T-cell (primary cell): ENCODE data around the gene PRR15. TPM values are rescaled to one million over a fixed set of nuclear protein-coding genes. Genes with fewer than 3 reads are reported as not detected.

Source experiments
- ATAC-seq, 4 experiments: fragments of 200-7000 bp in 3 of 4; fragments of 150-1000 bp in 1 of 4; cut with Tn5 transposase; replicated peaks in 1 of 4; 1 replicate in 3 of 4; 2 replicates in 1 of 4; pipeline ENCODE4 v1.10.0; 2021; ENCODE audit warnings: moderate library complexity in 3 of 4, mild to moderate bottlenecking in 2 of 4, moderate number of reproducible peaks in 1 of 4
- CTCF ChIA-PET, 2 donors: fragments of 300-600 bp; sonication (Branson Sonifier 250); formaldehyde crosslinking; loops; one replicate each; lab custom pipeline; 2022; ENCODE audit warnings: antibody characterized with exemption in 2 of 2; lab: Charles Lee
- POLR2A ChIA-PET, 2 donors: fragments of 300-600 bp; sonication (Branson Sonifier 250); formaldehyde crosslinking; loops; one replicate each; lab custom pipeline; 2022; ENCODE audit warnings: antibody characterized with exemption in 2 of 2; lab: Charles Lee
- DNase-seq, 35 experiments: peaks; one replicate each; pipeline versions ENCODE4 v3.0.0 to v3.0.0-alpha.2; 2013 to 2023
- H3K27ac ChIP-seq: one replicate; pipeline ENCODE4 v1.5.1; 2013; ENCODE audit warnings: low read length
- H3K27me3 ChIP-seq, 2 experiments: replicated peaks in 1 of 2; 1 replicate in 1 of 2; 2 replicates in 1 of 2; pipeline versions ENCODE4 v1.6.1 to v1.7.0; 2013; ENCODE audit warnings: low read length in 1 of 2, mixed read lengths in 1 of 2; ENCODE audit not compliant: control insufficient read depth in 2 of 2, insufficient read depth in 2 of 2; ENCODE audit errors: extremely low read depth in 1 of 2
- H3K36me3 ChIP-seq, 2 donors: 1 replicate in 1 of 2; 2 replicates in 1 of 2; pipeline versions ENCODE4 v1.6.1 to v1.7.0; 2013; ENCODE audit warnings: low read length in 1 of 2; ENCODE audit not compliant: control insufficient read depth in 2 of 2, insufficient read depth in 1 of 2; ENCODE audit errors: extremely low read depth in 1 of 2
- H3K4me1 ChIP-seq, 2 experiments: 1 replicate in 1 of 2; 2 replicates in 1 of 2; pipeline versions ENCODE4 v1.6.1 to v1.7.0; 2013; ENCODE audit warnings: low read length in 2 of 2, mixed read lengths in 1 of 2; ENCODE audit not compliant: insufficient read depth in 2 of 2, control insufficient read depth in 1 of 2; ENCODE audit errors: extremely low read depth in 1 of 2
- H3K4me3 ChIP-seq, 2 donors: 1 replicate in 1 of 2; 2 replicates in 1 of 2; pipeline versions ENCODE4 v1.5.1 to v1.7.0; 2013; ENCODE audit warnings: mild to moderate bottlenecking in 2 of 2, low read length in 1 of 2, moderate library complexity in 1 of 2; ENCODE audit not compliant: control insufficient read depth in 1 of 2; ENCODE audit errors: extremely low read depth in 1 of 2
- H3K9me3 ChIP-seq: 2 replicates; pipeline ENCODE4 v1.7.0; 2013
- H3K27ac Mint-ChIP-seq, 2 donors: one replicate each; pipeline ENCODE4 v1.8.0; 2020 to 2021; ENCODE audit warnings: mild to moderate bottlenecking in 2 of 2, mixed read lengths in 2 of 2
- H3K27me3 Mint-ChIP-seq, 2 donors: one replicate each; pipeline ENCODE4 v1.8.0; 2021 to 2022; ENCODE audit warnings: mixed read lengths in 2 of 2
- H3K36me3 Mint-ChIP-seq: one replicate; pipeline ENCODE4 v1.8.0; 2021; ENCODE audit warnings: mixed read lengths
- H3K4me1 Mint-ChIP-seq, 3 donors: one replicate each; pipeline ENCODE4 v1.8.0; 2020 to 2022; ENCODE audit warnings: mixed read lengths in 3 of 3, mild to moderate bottlenecking in 1 of 3
- H3K4me3 Mint-ChIP-seq, 3 donors: one replicate each; pipeline ENCODE4 v1.8.0; 2020 to 2022; ENCODE audit warnings: mild to moderate bottlenecking in 3 of 3, mixed read lengths in 3 of 3, moderate library complexity in 3 of 3
- H3K9me3 Mint-ChIP-seq, 3 donors: one replicate each; pipeline ENCODE4 v1.8.0; 2020 to 2022; ENCODE audit warnings: mixed read lengths in 3 of 3
- WGBS: methylation state at CpG from one replicate; pipeline ENCODE4 v1.1.5; 2013; ENCODE audit warnings: missing lambda C conversion rate; ENCODE audit not compliant: insufficient coverage; 5-methylcytosine and 5-hydroxymethylcytosine counted together
- total RNA-seq, 35 experiments: library from RNA in 6 of 35; stranded (reverse) in 6 of 35; fragments of 120-200 nt in 1 of 35; gene quantifications; one replicate each; pipeline versions ENCODE4 v1.2.1 to v1.2.4 and lab custom pipeline; 2013 to 2026

PRR15 gene
- total RNA-seq, 5 donors from 2014 or later (not counting 1 experiment from before 2014, with no cell fraction given): 0.30 to 0.38 TPM; not detected in 3

DNA sequence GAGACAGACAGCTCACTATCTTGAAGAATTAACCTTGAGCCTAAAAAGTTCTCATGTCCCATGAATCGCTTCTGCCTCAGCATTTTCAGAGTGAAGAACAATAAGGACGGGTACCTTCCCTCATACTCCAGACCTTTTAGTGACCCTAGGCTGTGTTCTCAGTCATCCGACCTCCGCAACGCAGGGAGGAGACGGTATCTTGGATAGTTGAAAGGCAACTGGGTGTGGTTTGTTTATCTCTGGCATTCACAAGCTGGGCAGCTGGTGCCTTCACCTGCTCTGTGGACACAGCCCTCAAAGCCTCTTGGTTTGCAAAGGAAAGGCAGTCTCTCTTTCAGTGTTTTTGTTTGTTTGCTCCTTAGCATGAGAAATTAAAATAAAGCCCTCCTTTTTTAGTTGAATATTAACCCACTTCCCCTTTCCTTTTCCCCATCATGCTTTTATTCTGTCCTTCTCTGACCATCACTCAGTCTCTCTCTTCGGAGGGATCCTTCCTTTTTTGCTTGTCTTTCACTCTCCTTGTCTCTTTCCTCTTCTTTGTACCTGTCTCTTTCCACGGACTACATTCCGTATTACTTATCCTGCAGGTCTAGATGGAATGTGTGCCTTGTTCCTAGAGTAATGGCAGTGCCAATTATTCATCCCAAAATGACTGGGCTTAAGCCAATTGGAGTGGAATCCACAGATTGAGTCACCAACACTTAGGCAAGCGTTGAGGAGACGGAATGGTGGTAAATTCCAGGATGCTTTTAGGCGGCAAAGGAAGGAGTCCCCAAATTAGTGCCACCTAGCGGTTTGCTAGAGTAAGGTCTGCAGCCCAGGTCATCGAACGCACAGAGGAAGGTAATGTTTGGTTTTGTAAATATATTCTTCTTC lies 45.8 kb downstream of the PRR15 start:
- Histone ChIP-seq H3K27me3 (peaks cover 0 to 9% of the 10 kb centered on the region in 2 experiments), H3K4me1 (no peaks in the 10 kb centered on the region), H3K27ac (no peak overlapping the region), H3K4me3 (no peak overlapping the region), H3K9me3 (no peaks in the 10 kb centered on the region), H3K36me3 (no peaks in the 10 kb centered on the region)
- CTCF ChIA-PET: no interaction called here
- WGBS: 70% methylated on average over 4 of the region's 15 CpGs
- Mint-ChIP-seq H3K27ac (no peak overlapping the region), H3K27me3 (peaks cover 4 to 6% of the 10 kb centered on the region in 2 donors), H3K9me3 (peaks cover under 1% of the 10 kb centered on the region in 3 donors), H3K4me1 (no peaks in the 10 kb centered on the region), H3K36me3 (no peaks in the 10 kb centered on the region), H3K4me3 (no peak overlapping the region)
- DNase-seq (no peak), ATAC-seq (no peak)
- POLR2A ChIA-PET: no interaction called here

DNA sequence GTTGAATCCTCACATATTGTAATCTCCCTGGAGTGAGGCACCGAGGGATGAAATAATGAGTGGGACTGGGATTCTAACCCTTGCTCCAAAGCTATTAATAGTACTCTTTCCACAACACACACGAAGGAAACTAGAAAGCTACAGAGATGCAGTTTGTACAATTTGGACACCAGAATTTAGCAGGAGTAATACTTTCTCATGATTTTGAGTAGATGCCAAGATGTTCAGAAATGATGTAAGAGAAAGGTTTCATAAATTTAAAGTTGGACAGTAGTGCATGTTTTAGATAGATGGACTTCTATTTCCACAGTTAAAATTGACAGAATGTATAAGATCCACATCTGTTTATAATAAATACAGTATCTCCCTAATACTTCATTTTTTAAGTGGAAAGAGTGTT lies 46.5 kb downstream of the PRR15 start:
- Histone ChIP-seq H3K4me3 (no peak overlapping the region), H3K9me3 (no peaks in the 10 kb centered on the region), H3K27ac (no peak overlapping the region), H3K4me1 (no peaks in the 10 kb centered on the region), H3K27me3 (peaks cover 0 to 9% of the 10 kb centered on the region in 2 experiments), H3K36me3 (no peaks in the 10 kb centered on the region)
- H3K4me3 Mint-ChIP-seq: no peak overlapping the region
- WGBS: no CpG with 5 or more reads among the region's 2 CpGs
- H3K27me3 Mint-ChIP-seq: peaks cover 7% of the 10 kb centered on the region in 2 donors
- ATAC-seq (no peak), DNase-seq (no peak)
- H3K36me3 Mint-ChIP-seq: no peaks in the 10 kb centered on the region
- POLR2A ChIA-PET: no interaction called here
- H3K27ac Mint-ChIP-seq: no peak overlapping the region
- H3K4me1 Mint-ChIP-seq: no peaks in the 10 kb centered on the region
- H3K9me3 Mint-ChIP-seq: no peaks in the 10 kb centered on the region
- CTCF ChIA-PET: no interaction called here

DNA sequence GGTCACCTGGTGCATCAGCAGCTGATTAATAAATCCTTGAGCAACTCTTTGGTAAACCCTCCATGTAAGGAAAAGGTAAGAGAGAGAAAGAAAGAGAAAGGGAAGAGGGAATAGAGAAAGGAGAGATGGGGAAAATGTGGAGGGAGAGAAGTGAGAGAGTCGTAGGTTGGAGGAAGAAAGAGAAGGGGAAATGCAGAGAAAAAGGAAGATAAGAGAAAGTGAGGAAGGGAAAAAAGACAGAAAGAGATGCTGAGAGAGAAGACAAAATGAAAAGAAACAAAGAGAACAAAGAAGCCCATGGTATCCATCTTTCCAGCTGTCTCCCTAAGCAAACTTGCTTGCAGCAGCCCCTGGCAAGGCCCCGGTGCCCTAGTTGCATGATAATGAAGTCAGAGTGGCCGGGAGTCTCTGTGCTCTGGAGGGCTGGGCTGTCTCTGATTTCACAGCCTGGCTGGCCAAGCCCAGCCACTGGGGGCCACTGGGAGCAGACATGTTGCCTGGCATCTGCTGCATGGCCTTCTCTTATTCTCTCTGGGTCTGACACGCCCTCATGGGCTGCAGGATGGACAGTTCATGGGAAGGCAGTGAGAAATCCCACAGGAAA lies 48.4 kb downstream of the PRR15 start:
- Mint-ChIP-seq H3K9me3 (no peaks in the 10 kb centered on the region), H3K36me3 (no peaks in the 10 kb centered on the region), H3K27me3 (peaks cover 9 to 15% of the 10 kb centered on the region in 2 donors), H3K27ac (no peak overlapping the region), H3K4me1 (no peaks in the 10 kb centered on the region), H3K4me3 (no peak overlapping the region)
- no peak overlapping the region for H3K4me3 ChIP-seq
- H3K27ac ChIP-seq: no peak overlapping the region
- no peaks in the 10 kb centered on the region for H3K9me3 ChIP-seq
- ChIA-PET CTCF (no interaction called here), POLR2A (no interaction called here)
- no peaks in the 10 kb centered on the region for H3K4me1 ChIP-seq
- 66% methylated on average over 4 of the region's 4 CpGs for WGBS
- no peaks in the 10 kb centered on the region for H3K36me3 ChIP-seq
- no peak for DNase-seq
- H3K27me3 ChIP-seq: peaks cover 0 to 9% of the 10 kb centered on the region in 2 experiments
- ATAC-seq: no peak

DNA sequence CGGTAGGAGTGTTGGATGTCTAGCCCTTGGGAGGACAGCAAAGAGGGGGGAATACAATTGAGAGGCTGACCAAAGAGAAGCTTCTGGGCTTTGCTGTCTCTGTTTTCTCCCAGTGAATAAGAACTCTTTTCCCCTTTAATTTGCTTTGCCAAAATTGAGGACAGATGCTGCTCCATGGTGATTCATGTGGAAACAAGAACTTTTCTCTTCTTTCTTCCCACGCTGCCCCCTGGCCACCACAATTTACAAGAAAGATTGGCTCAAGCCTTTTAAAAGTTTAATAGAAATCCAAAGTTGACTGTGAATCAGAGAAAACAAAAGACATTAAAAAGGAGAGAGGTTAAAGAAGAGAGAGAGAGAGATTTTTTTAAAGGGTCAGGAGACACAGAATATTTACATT lies 49.0 kb downstream of the PRR15 start:
- Histone ChIP-seq H3K27ac (no peak overlapping the region), H3K4me1 (no peaks in the 10 kb centered on the region), H3K4me3 (no peak overlapping the region), H3K9me3 (no peaks in the 10 kb centered on the region), H3K27me3 (peaks cover 0 to 9% of the 10 kb centered on the region in 2 experiments), H3K36me3 (no peaks in the 10 kb centered on the region)
- Mint-ChIP-seq H3K4me1 (no peaks in the 10 kb centered on the region), H3K9me3 (no peaks in the 10 kb centered on the region), H3K27me3 (peaks cover 12 to 15% of the 10 kb centered on the region in 2 donors), H3K27ac (no peak overlapping the region), H3K36me3 (no peaks in the 10 kb centered on the region), H3K4me3 (no peak overlapping the region)
- no CpG with 5 or more reads among the region's 2 CpGs for WGBS
- POLR2A ChIA-PET: no interaction called here
- ATAC-seq: no peak
- CTCF ChIA-PET: no interaction called here
- no peak for DNase-seq

DNA sequence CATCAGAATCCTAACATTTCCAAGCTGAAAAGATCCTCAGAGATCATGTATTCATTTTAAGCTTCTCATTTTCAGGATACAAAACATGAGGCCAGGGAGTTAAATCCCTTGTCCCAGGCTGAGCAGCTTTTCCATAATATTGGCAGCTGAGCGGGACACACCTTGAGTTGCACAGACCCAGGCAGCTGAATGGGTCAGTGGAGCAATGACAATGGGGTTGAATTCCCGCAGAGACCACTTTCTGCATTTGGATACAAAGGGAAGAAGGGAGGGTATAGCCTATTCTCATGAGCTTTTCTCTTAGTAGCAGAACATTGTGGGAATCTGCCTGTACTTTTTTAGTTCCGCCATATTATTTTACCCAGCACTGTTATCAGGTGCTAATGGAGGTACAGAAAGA lies 49.5 kb downstream of the PRR15 start:
- Histone ChIP-seq H3K27me3 (peaks cover 0 to 9% of the 10 kb centered on the region in 2 experiments), H3K4me1 (no peaks in the 10 kb centered on the region), H3K4me3 (no peak overlapping the region), H3K36me3 (no peaks in the 10 kb centered on the region), H3K27ac (no peak overlapping the region), H3K9me3 (no peaks in the 10 kb centered on the region)
- WGBS: 100% methylated on average over 1 of the region's 3 CpGs
- POLR2A ChIA-PET: interaction anchor here in 1 of 2 donors (0.6 kb wide), 1 partner anchor 161 kb away, joined by 3 read pairs; no protein-coding TSS in a partner anchor
- no peaks in the 10 kb centered on the region for H3K4me1 Mint-ChIP-seq
- H3K4me3 Mint-ChIP-seq: no peak overlapping the region
- H3K27ac Mint-ChIP-seq: no peak overlapping the region
- H3K27me3 Mint-ChIP-seq: peaks cover 12 to 15% of the 10 kb centered on the region in 2 donors
- no peaks in the 10 kb centered on the region for H3K9me3 Mint-ChIP-seq
- H3K36me3 Mint-ChIP-seq: no peaks in the 10 kb centered on the region
- ATAC-seq: no peak
- CTCF ChIA-PET: no interaction called here
- no peak for DNase-seq

DNA sequence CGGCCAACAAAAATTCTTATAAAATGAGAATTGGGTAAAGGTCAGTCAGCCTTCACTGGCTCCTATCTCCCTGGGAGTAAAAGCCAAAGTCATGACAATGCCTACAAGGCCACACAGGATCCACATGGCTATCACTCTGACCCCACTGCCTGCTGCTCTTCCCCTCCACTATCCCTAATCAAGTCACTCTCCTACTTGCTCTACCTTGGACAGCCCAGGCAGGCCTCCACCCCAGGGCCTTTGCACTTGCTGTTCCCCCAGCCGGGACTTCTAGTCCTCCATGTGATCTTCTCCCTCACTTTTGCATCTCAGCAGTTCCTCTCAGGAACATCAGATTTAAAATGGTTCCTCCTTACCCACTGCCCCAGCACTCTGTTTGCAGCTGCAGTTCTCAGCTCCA lies 50.6 kb downstream of the PRR15 start:
- peaks cover 12 to 17% of the 10 kb centered on the region in 2 donors for H3K27me3 Mint-ChIP-seq
- ATAC-seq (no peak), DNase-seq (no peak)
- Histone ChIP-seq H3K27ac (no peak overlapping the region), H3K4me3 (no peak overlapping the region), H3K4me1 (no peaks in the 10 kb centered on the region), H3K36me3 (no peaks in the 10 kb centered on the region), H3K27me3 (peaks cover 0 to 4% of the 10 kb centered on the region in 2 experiments), H3K9me3 (no peaks in the 10 kb centered on the region)
- no peak overlapping the region for H3K27ac Mint-ChIP-seq
- ChIA-PET CTCF (interaction anchor here in 1 of 2 donors (0.6 kb wide), 1 partner anchor 1062 kb away, joined by 4 read pairs; no protein-coding TSS in a partner anchor), POLR2A (no interaction called here)
- WGBS: no CpG with 5 or more reads among the region's 2 CpGs
- no peaks in the 10 kb centered on the region for H3K36me3 Mint-ChIP-seq
- H3K9me3 Mint-ChIP-seq: no peaks in the 10 kb centered on the region
- H3K4me3 Mint-ChIP-seq: no peak overlapping the region
- H3K4me1 Mint-ChIP-seq: no peaks in the 10 kb centered on the region
